H9 (cell line): Measurements from ENCODE around the gene TMEM208. TPM values are rescaled to one million over a fixed set of nuclear protein-coding genes. Genes with fewer than 3 reads are reported as not detected.

Source experiments
- DNase-seq: peaks from one replicate; pipeline ENCODE4 v3.0.0-alpha.2; 2017
- H2AFZ ChIP-seq: one replicate; pipeline ENCODE4 v1.6.1; 2013; ENCODE audit warnings: mild to moderate bottlenecking, low read length, control low read depth, moderate library complexity
- H2AK5ac ChIP-seq: 2 replicates; pipeline ENCODE4 v1.6.1; 2013; ENCODE audit warnings: low read length, control low read depth, mixed read lengths; ENCODE audit not compliant: insufficient read length
- H2BK120ac ChIP-seq: one replicate; pipeline ENCODE4 v1.6.1; 2013; ENCODE audit warnings: low read depth, mild to moderate bottlenecking, low read length, control low read depth, inconsistent platforms; ENCODE audit not compliant: poor library complexity, severe bottlenecking
- H2BK12ac ChIP-seq: 2 replicates; pipeline ENCODE4 v1.6.1; 2013; ENCODE audit warnings: low read length, control low read depth, mixed read lengths, low read depth; ENCODE audit not compliant: insufficient read length
- H2BK15ac ChIP-seq: 2 replicates; pipeline ENCODE4 v1.6.1; 2013; ENCODE audit warnings: low read depth, low read length, control low read depth
- H2BK20ac ChIP-seq: one replicate; pipeline ENCODE4 v1.6.1; 2013; ENCODE audit warnings: low read depth, mild to moderate bottlenecking, low read length, control low read depth, inconsistent platforms; ENCODE audit not compliant: poor library complexity, severe bottlenecking
- H2BK5ac ChIP-seq: 2 replicates; pipeline ENCODE4 v1.6.1; 2013; ENCODE audit warnings: low read length, control low read depth, mixed read lengths; ENCODE audit not compliant: insufficient read length
- H3K14ac ChIP-seq: 2 replicates; pipeline ENCODE4 v1.6.1; 2013; ENCODE audit warnings: low read length, control low read depth; ENCODE audit not compliant: insufficient read depth
- H3K18ac ChIP-seq: 2 replicates; pipeline ENCODE4 v1.6.1; 2013; ENCODE audit warnings: low read depth, mild to moderate bottlenecking, mixed read lengths, low read length, control low read depth; ENCODE audit not compliant: insufficient read length
- H3K23ac ChIP-seq: 2 replicates; pipeline ENCODE4 v1.6.1; 2013; ENCODE audit warnings: low read length, control low read depth, mixed read lengths, low read depth; ENCODE audit not compliant: insufficient read length
- H3K23me2 ChIP-seq: 2 replicates; pipeline ENCODE4 v1.6.1; 2013; ENCODE audit warnings: low read depth, mild to moderate bottlenecking, mixed read lengths, low read length, control low read depth; ENCODE audit not compliant: insufficient read length, poor library complexity, severe bottlenecking
- H3K27ac ChIP-seq: 2 replicates; pipeline ENCODE4 v1.5.1; 2013; ENCODE audit warnings: low read length, control low read depth, mixed read lengths, low read depth; ENCODE audit not compliant: insufficient read length
- H3K27me3 ChIP-seq: 2 replicates; pipeline ENCODE4 v1.6.1; 2013; ENCODE audit warnings: low read length, control low read depth, inconsistent platforms; ENCODE audit not compliant: insufficient read depth
- H3K4ac ChIP-seq: 2 replicates; pipeline ENCODE4 v1.6.1; 2013; ENCODE audit warnings: low read depth, mild to moderate bottlenecking, control low read depth, inconsistent platforms, low read length, moderate library complexity
- H3K4me1 ChIP-seq: 2 replicates; pipeline ENCODE4 v1.6.1; 2013; ENCODE audit warnings: low read length, control low read depth, inconsistent platforms; ENCODE audit not compliant: insufficient read depth
- H3K4me2 ChIP-seq: 2 replicates; pipeline ENCODE4 v1.6.1; 2013; ENCODE audit warnings: low read length, control low read depth, mixed read lengths; ENCODE audit not compliant: insufficient read length, insufficient read depth
- H3K56ac ChIP-seq: 2 replicates; pipeline ENCODE4 v1.6.1; 2013; ENCODE audit warnings: low read depth, mild to moderate bottlenecking, mixed read lengths, low read length, control low read depth; ENCODE audit not compliant: insufficient read length
- H3K79me1 ChIP-seq: 2 replicates; pipeline ENCODE4 v1.6.1; 2013; ENCODE audit warnings: low read depth, mild to moderate bottlenecking, moderate library complexity, low read length, control low read depth, inconsistent platforms; ENCODE audit not compliant: insufficient read depth, poor library complexity, severe bottlenecking
- H3K79me2 ChIP-seq: 2 replicates; pipeline ENCODE4 v1.6.1; 2013; ENCODE audit warnings: low read length, control low read depth, inconsistent platforms; ENCODE audit not compliant: insufficient read depth
- H3K9ac ChIP-seq: 2 replicates; pipeline ENCODE4 v1.6.1; 2013; ENCODE audit warnings: low read length, control low read depth, mixed read lengths; ENCODE audit not compliant: insufficient read length; ENCODE audit errors: extremely low read depth
- H3K9me3 ChIP-seq: one replicate; pipeline ENCODE4 v1.6.1; 2013; ENCODE audit warnings: low read depth, low read length, inconsistent platforms; ENCODE audit not compliant: control insufficient read depth
- H3T11ph ChIP-seq: one replicate; pipeline ENCODE4 v1.6.1; 2013; ENCODE audit warnings: mild to moderate bottlenecking, low read length, control low read depth, inconsistent platforms
- H4K20me1 ChIP-seq: one replicate; pipeline ENCODE4 v1.6.1; 2013; ENCODE audit not compliant: control insufficient read depth, insufficient read length, insufficient read depth
- H4K5ac ChIP-seq: 2 replicates; pipeline ENCODE4 v1.6.1; 2013; ENCODE audit warnings: low read depth, mild to moderate bottlenecking, mixed read lengths, low read length, control low read depth; ENCODE audit not compliant: insufficient read length
- H4K8ac ChIP-seq: replicated peaks from 2 replicates; pipeline ENCODE4 v1.6.1; 2013; ENCODE audit warnings: low read length, control low read depth, mixed read lengths, low read depth; ENCODE audit not compliant: insufficient read length
- H4K91ac ChIP-seq: 2 replicates; pipeline ENCODE4 v1.6.1; 2013; ENCODE audit warnings: low read depth, mild to moderate bottlenecking, moderate library complexity, mixed read lengths, low read length, control low read depth; ENCODE audit not compliant: insufficient read length
- H3K27ac Mint-ChIP-seq, 3 experiments: 2 replicates in 2 of 3; 3 replicates in 1 of 3; pipeline ENCODE4 v1.8.0; 2020 to 2021; ENCODE audit warnings: mixed read lengths in 3 of 3, mild to moderate bottlenecking in 1 of 3, moderate library complexity in 1 of 3
- H3K27me3 Mint-ChIP-seq: 2 replicates; pipeline ENCODE4 v1.8.0; 2021; ENCODE audit warnings: low read depth, mild to moderate bottlenecking, moderate library complexity, mixed read lengths
- H3K36me3 Mint-ChIP-seq, 3 experiments: 2 replicates in 2 of 3; 3 replicates in 1 of 3; pipeline ENCODE4 v1.8.0; 2020 to 2021; ENCODE audit warnings: low read depth in 3 of 3, mixed read lengths in 3 of 3; ENCODE audit not compliant: insufficient read depth in 1 of 3
- H3K4me1 Mint-ChIP-seq, 2 experiments: 2 replicates each; pipeline ENCODE4 v1.8.0; 2020; ENCODE audit warnings: mixed read lengths in 2 of 2
- H3K4me3 Mint-ChIP-seq, 2 experiments: 2 replicates in 1 of 2; 3 replicates in 1 of 2; pipeline ENCODE4 v1.8.0; 2020 to 2021; ENCODE audit warnings: mild to moderate bottlenecking in 2 of 2, mixed read lengths in 2 of 2, moderate library complexity in 1 of 2
- H3K9me3 Mint-ChIP-seq, 2 experiments: 2 replicates in 1 of 2; 3 replicates in 1 of 2; pipeline ENCODE4 v1.8.0; 2020; ENCODE audit warnings: mild to moderate bottlenecking in 2 of 2, mixed read lengths in 2 of 2, moderate library complexity in 1 of 2
- CTCF ChIP-seq: fragments of 200-600 bp; sonication (generic); conservative IDR thresholded peaks from 3 replicates; pipeline ENCODE4 v1.8.0; 2021; ENCODE audit warnings: antibody characterized with exemption, mild to moderate bottlenecking
- total RNA-seq: library from RNA; stranded (reverse); gene quantifications from 2 replicates; pipeline ENCODE4 v1.2.1, GENCODE V29; 2021

Gene TMEM208
- total RNA-seq, 1 experiment from 2014 or later, result 42.6 TPM

DNA sequence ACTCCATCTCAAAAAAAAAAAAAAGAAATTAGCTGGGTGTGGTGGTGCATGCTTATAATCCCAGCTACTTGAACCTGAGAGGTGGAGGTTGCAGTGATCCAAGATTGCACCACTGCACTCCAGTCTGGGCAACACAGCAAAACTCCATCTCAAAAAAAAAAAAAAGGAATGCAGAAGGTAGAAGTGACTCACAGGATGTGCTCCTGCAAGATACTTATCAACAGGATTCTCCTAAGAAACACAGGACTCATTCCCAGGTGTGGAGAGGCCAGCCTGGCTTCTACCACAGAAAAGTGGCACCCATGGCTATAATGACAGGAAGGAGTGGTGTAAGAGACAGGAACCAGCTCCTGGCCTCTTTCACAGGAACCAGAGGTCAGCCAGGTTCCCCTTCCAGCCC lies 14.2 kb upstream of the TMEM208 start:
- H3K4me2 ChIP-seq, result no peak overlapping the region

More for the DNA sequence above, 14.2 kb upstream of the TMEM208 start:
- no peak for TF ChIP-seq CTCF
- Mint-ChIP-seq H3K36me3 (no peaks in the 10 kb centered on the region), H3K9me3 (no peaks in the 10 kb centered on the region), H3K4me3 (no peak overlapping the region), H3K27me3 (peaks cover 51% of the 10 kb centered on the region), H3K4me1 (no peaks in the 10 kb centered on the region), H3K27ac (no peak overlapping the region)
- H3K79me1 ChIP-seq, result no peaks in the 10 kb centered on the region
- no peak overlapping the region for H2AFZ ChIP-seq
- no peaks in the 10 kb centered on the region for H4K20me1 ChIP-seq
- no peak overlapping the region for H2BK5ac ChIP-seq
- no peaks in the 10 kb centered on the region for H3K9me3 ChIP-seq
- no peak overlapping the region for H3T11ph ChIP-seq
- H3K9ac ChIP-seq, result no peak overlapping the region
- no peak overlapping the region for H2AK5ac ChIP-seq
- H3K27ac ChIP-seq, result no peak overlapping the region
- H2BK20ac ChIP-seq, result no peak overlapping the region
- H3K23ac ChIP-seq, result no peak overlapping the region
- H4K8ac ChIP-seq, result no peak overlapping the region
- no peak overlapping the region for H3K18ac ChIP-seq
- no peak overlapping the region for H2BK15ac ChIP-seq
- H3K79me2 ChIP-seq, result no peaks in the 10 kb centered on the region
- H3K4ac ChIP-seq, result no peak overlapping the region
- no peak overlapping the region for H4K91ac ChIP-seq
- H3K4me1 ChIP-seq, result no peaks in the 10 kb centered on the region
- DNase-seq, result no peak
- H3K14ac ChIP-seq, result no peak overlapping the region
- no peak overlapping the region for H3K56ac ChIP-seq
- no peaks in the 10 kb centered on the region for H3K23me2 ChIP-seq
- no peaks in the 10 kb centered on the region; the same call in 1 of the 2 replicates for H3K27me3 ChIP-seq
- no peak overlapping the region for H2BK12ac ChIP-seq
- H4K5ac ChIP-seq, result no peak overlapping the region
- no peak overlapping the region for H2BK120ac ChIP-seq
